GM12873 (cell line): ENCODE measurements around the gene LPIN1.

ENCODE experiments used
- TF ChIP-seq, protein P1 (sequence below): IDR thresholded peaks from 2 replicates; pipeline ENCODE4 v1.5.1; 2012; ENCODE audit warnings: low read depth, mild to moderate bottlenecking, moderate library complexity, low read length, control low read depth; ENCODE audit not compliant: insufficient read depth; ENCODE audit errors: missing control alignments

LPIN1 gene

DNA sequence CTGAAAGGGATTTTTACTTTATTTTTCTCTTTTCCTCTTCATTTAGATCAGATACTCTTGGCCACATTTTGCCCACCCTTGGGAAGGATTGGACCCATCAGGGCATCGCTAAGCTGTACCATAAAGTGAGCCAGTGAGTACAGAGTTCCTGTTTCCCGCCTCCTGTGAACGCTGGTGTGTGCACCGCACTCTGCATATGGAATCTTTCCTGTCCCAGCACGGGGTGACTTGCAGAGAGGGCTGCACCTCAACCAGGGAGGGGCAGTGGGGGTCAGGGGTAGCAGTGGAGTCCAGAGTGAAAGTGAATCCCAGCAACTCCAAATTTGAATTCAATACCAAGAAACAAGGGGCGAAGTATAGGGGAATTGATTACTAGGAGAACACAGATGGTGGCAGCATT is 58.6 kb downstream of the LPIN1 start:
- TF ChIP-seq, protein P1, sequence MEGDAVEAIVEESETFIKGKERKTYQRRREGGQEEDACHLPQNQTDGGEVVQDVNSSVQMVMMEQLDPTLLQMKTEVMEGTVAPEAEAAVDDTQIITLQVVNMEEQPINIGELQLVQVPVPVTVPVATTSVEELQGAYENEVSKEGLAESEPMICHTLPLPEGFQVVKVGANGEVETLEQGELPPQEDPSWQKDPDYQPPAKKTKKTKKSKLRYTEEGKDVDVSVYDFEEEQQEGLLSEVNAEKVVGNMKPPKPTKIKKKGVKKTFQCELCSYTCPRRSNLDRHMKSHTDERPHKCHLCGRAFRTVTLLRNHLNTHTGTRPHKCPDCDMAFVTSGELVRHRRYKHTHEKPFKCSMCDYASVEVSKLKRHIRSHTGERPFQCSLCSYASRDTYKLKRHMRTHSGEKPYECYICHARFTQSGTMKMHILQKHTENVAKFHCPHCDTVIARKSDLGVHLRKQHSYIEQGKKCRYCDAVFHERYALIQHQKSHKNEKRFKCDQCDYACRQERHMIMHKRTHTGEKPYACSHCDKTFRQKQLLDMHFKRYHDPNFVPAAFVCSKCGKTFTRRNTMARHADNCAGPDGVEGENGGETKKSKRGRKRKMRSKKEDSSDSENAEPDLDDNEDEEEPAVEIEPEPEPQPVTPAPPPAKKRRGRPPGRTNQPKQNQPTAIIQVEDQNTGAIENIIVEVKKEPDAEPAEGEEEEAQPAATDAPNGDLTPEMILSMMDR, result no peak

DNA sequence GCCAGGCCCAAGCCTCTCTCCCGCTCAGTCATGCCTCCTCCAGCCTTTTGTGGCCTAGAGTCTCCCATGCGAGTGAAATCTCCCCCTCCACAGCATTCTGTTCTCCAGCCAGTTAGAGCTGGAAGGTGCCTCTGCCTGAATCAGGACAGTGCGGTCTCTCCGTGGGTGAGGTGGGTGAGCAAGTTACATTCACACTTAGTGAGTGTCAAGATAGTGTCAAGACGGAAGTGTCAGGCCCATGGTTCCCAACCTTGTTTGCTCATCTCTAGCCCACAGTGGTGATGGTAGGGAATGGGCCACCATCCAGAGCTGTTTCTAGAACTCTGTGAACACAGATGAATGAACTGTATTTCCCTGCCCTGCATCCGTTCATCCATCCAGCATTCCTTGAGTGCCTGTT is 59.5 kb downstream of the LPIN1 start:
- TF ChIP-seq, protein P1, result no peak

DNA sequence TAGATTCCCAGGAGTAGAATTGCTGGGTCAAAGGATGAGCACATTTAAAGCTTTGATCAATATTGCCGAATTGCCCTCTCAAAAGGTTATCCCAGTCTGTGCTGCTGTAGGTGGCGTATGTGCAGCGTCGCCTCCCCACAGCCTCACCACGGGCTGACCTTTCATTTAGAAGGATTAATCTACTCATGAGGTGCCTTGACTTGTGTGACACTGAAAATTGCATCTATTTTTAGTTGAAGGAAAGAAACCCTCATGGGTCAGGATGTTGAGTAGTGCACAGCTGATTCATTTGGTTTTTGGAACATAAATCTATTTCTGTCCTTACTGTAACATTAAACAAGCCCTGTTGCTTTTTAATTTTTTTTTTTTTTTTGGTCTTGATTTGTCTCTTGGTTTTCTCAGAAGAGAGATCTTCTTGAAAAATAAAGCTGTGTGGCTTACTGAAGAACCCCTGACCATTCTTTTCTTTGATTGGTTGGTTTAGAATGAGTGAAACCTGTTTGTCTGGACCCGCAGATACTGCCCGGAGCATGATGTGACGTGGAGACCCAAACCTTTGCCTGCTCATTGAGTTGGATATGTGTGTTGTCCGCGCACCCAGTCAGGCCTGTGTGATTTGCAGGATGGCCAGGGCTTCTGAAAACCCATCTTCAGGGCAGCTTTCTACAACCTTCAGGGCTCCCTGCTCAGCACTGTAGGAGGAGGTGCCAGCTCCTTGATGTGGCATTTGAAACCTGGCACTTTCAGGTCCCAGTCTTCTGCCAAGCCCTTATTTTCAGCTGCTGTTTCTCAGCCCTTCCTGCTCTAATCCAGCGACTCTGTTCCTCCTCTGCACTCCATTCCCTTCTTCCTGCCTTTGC is 61.0 kb downstream of the LPIN1 start:
- TF ChIP-seq, protein P1, result no peak

DNA sequence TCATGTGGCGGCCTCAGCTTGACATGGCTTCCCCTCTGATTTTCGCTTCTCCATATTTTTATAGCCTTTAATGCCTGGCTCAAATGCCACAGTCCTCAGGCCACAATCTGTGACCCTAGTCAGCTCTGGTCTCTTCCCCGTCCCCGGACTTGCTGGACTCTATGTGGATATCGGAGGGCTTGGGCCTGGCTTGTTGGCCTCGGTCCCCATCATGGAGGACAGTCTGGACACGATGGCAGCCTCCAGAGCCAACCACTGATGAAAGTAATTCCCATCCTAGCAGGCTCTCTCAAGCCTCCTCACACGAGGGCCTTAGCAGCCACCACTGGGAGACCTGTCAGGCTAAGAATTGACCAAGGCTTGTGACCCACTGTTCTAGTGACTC is 61.6 kb downstream of the LPIN1 start:
- TF ChIP-seq, protein P1, result no peak

DNA sequence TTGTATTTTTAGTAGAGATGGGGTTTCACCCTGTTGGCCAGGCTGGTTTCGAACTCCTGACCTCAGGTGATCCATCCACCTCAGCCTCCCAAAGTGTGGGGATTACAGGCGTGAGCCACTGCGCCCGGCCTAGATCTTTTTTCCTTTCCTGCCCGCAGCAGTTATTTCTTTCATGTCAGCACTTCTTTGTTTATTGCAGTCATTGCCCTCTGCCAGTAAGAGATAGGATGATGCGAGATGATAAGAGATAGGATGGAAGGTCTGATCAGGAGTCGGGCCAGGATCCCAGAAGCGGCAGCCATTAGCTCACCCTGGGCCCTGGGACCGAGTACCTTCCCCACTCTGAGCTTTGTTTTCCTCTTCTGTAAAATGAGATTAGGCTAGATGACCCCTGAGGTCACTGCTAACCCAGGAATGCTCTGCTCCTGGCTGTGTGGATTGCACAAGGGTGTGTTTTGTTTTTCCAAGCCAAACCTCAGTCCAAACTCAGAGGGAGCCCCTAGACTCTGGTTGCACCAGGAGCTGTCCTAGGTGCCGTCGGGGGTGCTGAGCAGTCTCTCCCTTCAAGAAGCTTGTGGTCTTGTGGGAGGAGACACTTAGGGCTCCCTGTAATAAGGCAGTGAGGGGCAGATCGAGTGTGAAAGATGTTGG is 63.3 kb downstream of the LPIN1 start:
- TF ChIP-seq, protein P1, result no peak

DNA sequence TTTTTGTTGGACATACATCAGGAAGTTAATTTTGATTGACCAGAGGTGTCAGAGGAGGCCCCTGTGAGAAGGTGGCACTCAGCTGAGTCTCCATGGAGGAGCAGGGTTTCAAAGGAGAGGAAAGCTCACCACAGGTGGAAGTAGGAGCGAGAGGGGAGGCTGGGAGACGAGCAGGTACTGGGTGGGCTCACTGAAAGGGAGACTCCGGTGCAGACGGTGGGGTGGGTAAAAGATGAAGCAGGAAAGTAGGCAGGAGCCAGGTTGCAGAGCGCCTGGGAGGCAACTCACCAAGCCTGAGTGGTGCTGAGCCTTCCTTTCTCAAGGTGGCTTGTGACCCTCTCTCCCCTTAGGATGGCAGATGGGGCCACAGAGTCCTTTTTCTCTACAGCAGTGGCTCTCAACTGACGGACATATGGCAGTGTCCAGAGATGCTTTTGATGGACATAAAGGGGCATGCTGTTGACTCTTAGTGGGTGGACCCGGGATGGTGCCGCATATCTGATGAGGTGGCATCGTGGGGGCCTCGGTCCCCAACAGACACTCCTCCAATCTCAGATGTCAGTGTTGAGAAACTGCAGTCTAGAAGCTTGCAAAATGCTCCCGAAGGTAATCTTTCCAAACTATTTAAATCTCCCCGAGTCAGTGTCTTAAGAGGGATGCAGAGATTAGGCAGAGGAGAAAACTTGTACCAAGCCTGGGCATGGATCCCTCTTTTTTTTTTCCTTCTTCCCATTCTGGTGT is 64.0 kb downstream of the LPIN1 start:
- TF ChIP-seq, protein P1, result no peak
